HG03066 (cell line): Measurements from ENCODE around the gene PTPRM.

Experiments
- ATAC-seq: cut with Tn5 transposase; IDR thresholded peaks from one replicate; pipeline ENCODE4 v1.9.1; 2021; ENCODE audit warnings: low read depth; ENCODE audit not compliant: unreplicated experiment

The PTPRM gene

DNA sequence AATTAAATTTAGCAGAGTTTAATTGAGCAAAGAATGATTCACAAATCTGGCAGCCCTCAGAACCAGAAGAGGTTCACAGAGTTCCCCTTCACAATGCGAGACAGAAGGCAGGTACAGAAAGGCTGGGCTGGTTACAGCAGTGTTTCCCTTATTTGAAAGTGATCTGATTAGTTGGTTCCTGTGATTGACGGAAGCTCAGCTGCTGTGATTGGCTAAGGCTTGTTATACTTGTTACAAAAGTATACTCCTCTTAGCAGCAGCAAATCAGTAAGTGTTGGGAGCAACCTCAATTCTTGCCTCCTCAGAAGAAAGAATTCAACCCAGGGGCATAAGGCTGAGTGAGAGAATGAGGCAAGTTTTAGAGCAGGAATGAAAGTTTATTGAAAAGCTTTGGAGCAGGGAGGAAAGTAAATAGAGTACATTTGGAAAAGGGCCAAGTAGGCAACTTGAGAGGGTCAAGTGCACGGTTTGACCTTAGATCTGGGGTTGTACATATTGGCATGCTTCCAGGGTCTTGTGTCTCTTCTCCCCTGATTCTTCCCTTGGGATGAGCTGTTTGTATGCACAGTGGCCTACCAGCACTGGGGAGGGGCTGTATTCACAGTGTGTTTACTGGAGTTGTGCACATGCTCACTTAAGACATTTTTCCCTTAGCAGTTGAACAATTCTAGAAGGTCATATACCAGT lies 610.4 kb downstream of the PTPRM start:
- ATAC-seq = no peak

DNA sequence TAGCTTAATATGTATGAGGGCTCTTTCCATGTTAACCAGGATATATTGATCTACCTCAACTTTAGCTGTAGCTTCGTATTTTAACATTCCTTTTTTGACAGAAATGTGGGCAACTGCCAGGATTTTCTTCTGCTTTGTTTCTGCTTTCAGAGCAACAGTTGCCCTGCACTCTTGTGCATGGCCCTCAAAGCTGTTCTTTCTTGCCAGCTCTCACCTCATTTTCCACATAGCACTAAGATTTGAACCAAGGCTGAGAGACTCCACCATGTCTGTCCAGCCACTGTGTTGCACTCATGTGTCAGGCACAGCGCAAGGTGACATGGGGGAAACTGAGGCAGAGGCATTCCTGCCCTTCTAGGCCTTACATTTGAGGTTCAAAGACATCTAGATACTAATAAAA lies 619.3 kb downstream of the PTPRM start:
- no peak for ATAC-seq

DNA sequence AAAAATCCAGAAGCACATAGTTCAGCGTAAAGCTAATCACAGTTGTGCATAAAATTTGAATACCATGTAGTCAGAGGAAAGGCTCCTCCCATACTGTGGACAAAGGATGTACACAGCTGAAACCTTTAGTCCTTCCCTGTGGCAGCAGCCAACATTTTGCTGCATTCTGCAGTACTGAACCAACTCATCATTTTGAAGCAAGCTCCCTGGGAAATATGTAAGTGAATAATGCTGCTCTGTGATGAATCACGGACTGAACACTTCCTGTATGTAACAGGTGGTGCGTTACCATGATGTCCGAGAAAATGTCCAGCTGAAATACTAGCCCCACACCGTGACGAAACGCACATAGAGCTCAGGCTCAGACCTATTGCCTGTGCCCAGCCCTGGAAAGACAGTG lies 621.1 kb downstream of the PTPRM start:
- ATAC-seq = no peak

DNA sequence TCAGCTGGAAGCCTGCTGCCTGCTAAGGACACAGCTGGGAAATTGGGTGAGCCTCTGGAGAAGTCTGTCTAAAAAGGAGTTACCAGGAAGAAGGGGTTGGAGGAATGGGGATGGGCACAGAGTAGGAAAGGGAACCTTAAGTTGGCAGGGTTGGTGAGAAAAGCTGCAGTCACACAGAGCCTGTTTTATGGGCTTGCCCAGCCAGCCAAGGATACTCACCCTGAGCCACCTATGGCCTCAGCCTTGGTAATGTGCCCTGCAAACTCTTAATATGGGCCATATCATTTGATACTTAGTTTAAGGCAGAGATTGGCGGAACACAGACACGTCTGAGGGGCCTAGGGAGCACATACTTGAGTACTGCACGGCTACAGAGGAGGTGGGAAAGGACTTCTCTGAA lies 623.9 kb downstream of the PTPRM start:
- no peak for ATAC-seq

DNA sequence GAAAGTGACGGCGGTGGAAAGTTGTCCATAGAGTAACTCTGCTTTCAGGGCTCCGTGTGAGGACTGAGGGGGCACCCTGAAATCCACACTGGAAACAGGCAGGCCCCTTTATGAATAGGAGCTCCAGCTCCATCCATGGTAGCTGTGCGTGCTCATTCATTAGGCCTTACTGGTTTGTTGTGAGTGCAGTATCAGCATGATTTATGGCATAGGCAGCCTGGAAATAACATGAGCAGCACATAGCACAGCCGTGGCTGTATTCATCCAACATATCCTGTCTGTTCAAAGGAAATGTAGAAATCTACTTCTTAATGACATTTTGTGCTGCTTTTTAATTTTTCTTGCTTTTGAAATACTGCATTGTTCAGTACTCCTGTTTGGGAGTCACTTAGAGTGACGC lies 627.3 kb downstream of the PTPRM start:
- ATAC-seq = no peak

DNA sequence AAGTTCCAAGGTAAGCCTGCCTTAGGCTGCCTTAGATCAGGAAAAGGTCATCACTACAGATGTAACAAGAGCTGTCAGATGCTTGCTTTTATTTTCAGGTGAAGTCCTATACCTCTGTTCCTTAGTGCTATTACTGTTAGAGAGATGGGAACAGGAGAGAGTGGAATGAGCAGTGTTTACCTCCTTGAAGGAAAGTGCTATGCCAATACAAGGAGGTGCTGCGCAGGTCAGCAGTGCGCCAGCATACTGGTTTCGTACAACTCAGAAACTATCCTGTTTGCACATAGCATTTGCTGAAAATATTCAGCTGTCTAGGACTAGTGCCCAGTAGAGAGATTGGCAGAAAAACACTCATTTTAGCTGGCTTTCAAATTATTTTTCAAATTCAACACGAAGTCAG lies 629.1 kb downstream of the PTPRM start:
- no peak for ATAC-seq

DNA sequence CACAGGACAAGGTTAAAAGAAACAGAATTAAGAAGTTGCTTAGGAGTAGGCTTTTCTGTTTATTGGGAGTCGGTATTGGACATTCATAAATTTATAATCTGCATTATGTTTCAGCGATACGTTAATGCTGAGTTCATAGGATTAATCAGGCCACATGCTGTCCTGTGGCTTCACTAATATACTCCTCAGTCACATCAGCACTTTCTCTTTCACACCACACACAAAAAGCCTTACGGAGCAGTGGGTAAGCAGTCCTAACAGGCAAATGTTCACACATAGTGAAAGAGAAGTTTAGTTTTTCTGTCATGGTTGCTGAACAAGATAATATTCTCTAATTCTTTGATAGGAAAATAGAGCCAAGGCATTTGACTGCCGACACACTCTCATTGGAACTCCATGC lies 630.4 kb downstream of the PTPRM start:
- no peak for ATAC-seq

DNA sequence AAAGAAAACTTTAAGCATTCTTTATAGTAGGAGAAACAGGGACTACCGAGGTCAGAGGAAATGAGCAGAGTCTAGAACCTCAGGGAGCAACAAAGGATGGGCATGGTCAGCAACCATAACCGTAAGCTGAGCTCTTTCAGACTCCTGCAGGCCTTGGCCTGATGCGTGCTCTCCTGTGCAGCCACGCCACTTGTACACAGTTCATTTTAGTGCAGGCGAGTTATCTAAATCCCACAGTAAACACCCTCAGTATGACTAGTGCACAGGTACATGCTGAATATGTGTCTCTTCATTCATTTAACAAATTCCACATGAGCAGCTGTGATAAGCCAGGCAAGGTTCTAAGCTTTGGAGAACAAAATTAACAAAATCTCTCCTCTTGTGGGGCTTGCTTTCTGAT lies 640.9 kb downstream of the PTPRM start:
- ATAC-seq = no peak

DNA sequence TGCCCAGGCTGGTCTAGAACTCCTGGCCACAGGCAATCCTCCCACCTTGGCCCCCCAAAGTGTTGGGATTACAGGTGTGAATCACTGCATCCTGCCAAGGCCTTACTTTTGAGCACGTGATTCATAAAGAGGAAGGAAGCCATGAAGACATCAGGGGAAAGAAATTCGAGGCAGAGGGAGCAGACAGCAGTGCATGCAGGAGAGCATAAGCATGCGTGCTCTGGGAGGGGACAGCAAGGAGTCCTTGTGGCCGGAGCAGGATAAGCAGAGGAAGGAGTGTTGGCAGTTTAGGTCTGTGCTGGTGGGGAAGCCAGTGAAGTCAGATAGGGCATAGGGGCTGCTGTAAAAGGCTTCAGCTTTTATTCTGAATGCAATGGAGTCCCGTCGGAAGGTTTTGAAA lies 641.6 kb downstream of the PTPRM start:
- no peak for ATAC-seq

DNA sequence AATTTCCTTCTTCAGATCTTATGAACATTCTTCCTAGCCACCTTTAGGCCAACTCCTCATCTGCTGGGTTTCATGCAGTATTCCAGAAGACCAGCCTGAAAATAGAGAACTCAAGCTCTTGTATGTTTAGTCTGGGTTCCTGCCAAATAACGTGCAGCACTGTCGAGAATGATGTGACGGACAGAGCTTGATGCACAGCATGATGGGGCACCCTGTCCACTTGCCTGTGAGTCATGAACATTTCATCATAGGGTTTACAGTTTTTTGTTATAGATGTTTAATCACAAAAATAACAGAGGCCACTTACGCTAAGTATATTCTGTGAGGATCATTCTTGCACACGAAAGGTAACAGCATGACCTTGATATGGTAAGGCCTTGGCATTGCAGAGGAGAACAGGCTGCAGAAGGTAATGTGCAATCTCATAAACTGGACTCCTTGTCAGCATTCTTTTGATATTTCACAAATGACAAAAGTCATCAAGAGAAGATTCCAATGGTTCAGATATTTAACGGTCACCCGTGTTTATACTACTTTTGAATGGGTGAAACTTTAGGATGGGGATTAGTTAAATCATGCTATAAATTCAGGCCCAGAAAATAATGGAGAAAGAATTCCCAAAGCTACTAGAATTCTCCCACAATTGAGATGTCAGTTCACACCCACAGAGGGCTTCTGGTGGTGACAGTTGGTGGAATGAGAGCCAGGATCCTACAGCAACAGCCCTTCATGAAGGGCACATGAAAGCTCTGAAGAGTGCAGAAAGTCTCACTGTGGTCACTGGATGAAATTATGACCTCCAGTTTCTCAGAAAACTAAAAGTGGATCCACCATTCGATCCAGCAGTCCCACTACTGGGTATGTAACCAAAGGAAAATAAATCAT lies 646.0 kb downstream of the PTPRM start:
- no peak for ATAC-seq

DNA sequence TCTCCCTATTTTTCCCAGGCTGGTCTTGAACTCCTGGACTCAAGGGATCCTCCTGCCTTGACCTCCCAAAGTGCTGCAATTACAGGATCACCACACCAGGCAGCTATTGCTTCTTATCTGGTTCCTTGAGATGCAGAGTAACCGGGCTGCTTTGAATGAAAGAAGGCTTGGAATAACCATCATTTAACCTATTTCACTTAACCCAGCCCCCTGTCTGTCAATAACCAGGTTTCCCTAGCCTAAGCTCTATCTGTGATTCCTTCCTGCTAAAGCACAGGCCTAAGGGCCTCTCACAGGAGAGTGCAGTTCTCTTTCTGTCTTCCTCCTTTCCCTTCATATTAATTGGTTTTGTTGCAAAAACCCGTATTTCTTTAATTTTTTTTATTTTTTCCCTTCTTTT lies 648.6 kb downstream of the PTPRM start:
- no peak for ATAC-seq

DNA sequence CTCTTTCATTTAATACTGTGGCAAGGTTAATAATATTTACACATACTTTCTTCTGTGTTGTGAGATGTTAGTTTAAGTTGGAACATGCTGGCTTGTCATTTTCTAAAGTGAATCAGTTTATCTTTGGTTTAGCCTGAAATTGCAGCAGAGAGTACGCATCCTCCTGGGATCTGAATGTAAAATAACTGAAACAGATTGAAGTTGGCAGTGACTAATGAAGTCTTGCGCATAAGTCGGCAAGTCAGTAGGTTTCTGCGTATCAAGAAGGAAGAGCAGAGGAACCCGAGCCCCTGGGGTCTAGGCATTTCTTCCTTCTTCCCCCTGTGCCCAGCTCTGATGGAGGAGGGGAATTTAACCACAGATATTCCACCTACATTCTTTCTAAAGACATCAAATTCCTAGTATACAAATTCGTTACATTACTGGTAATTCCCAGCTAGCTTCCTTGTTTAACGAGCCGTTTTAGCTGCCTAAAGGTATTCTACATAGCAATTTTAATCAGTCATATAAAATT lies 650.0 kb downstream of the PTPRM start:
- ATAC-seq = no peak

DNA sequence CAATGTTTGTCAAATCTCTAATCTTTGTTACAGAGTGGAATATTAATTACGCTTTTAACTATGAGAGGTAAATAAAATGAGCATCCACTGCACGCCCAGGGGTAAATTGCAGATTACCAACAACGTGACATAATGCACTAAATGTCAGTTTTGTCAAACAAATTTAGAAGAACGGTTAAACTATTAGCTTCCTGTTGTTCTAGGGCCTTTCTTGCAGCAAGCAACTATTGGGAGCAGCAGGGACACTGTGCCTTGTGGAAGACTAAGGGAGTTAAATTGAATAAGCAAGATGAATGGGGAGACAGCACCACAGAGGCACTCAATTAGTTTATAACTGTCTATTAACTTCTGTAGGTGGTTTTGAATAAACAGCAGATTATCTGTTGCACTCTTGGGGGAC lies 651.1 kb downstream of the PTPRM start:
- ATAC-seq = no peak

DNA sequence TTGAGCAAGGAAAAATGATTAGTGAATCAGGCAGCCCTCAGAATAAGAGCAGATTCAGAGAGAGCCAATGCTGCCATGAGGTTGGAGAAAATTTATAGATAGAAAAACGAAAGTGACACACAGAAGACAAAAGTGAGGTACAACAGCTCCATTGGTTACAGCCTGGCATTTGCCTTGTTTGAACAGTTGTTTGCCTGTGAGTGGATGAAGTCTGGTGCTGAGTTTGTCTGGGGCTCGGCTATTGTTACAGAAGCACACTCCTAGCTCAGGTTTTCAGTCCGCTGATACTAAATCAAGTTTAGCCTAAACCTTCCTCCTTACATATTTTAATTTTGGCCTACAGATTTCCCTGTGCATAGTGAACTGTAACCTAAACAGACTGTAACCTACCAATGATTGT lies 654.3 kb downstream of the PTPRM start:
- no peak for ATAC-seq

DNA sequence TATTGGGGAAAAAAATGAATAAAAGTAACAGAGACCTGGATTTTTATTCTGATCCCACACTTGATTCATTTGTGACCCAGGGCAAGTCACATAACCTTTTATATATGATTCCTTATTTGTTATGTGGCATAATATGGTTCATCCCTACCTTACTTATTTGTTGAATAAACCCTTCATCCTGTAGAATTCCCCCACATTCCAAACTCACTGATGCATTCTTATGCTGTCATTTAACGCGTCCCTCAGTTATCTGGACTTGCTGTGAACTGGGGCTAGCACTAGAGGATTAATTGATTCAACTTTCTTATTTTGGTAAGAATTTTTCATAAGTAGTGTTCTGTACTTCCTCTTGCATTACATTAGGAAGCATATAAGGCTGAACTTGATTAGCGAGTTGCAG lies 657.5 kb downstream of the PTPRM start:
- no peak for ATAC-seq

DNA sequence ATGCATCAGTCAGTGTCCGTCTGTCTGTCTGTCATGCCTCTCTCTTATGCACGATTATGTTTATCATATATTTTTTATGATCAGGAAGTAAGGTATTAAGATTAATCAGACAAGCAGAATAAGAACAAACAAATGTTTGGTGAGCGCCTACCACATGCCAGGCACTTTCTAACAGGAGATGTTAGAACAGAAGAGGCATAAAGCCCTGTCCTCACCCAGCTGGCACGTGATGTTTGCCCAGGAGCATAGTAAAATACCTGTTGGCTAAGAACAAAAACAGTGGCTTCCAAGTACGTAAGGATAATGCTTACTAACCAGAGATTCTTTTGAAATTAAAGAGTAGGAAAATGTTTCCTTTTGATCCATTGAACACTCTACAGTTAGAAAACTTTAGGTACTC lies 661.9 kb downstream of the PTPRM start:
- ATAC-seq = no peak

DNA sequence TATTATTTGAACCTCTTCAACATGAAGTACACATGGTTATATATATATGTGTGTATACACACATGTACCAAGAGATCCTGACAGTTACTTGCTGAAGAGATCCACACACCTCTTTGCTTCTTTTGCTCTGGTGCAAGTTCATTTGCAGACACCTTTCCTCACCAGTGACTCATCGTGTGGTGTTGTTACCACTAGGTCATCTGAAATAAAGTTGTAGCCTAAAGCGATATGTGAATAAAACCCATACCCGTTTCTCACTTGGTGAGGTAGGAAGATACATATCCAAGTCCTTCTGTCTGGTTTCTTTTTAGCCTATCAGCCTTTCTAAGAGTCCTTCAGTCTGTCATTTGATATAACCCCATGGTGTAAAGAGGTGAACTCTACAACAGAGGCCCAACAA lies 662.7 kb downstream of the PTPRM start:
- ATAC-seq = no peak

DNA sequence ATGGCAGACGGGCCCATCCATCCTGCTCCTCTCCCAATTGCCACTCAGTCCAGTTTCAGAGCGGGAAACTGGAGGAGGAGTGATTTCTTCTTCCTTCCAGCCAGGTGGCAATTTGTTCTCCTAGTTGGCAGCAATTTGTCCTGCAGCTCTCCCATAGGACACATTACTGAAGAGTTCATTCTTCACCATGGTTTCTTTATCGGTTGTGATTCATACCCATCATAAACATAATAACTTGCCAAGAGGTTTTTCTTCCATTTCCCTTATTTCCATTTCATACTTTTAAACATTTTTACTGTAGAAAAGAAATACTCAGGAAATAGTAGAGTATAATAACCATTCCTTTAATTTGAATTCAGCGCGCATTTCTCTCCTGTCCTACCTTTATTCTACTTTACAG lies 664.2 kb downstream of the PTPRM start:
- no peak for ATAC-seq

DNA sequence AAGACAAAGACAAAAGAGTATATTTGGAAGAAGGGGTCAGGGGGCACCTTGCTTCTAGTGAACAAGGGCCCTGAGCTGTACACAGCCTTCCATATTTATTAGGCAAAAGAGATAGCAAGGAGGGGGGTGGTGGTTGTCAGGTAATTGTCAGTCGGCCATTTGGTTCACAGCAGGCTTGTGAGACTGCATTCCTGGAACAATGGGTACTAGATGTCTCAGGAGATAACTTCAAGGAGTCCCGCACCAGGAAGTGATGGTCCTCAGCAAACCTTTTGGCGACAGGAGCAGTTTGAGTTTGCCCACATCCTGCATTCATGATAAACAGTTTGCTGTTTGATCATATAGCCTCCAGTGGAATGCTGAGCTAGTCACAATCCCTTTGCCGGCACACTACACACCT lies 665.7 kb downstream of the PTPRM start:
- no peak for ATAC-seq

DNA sequence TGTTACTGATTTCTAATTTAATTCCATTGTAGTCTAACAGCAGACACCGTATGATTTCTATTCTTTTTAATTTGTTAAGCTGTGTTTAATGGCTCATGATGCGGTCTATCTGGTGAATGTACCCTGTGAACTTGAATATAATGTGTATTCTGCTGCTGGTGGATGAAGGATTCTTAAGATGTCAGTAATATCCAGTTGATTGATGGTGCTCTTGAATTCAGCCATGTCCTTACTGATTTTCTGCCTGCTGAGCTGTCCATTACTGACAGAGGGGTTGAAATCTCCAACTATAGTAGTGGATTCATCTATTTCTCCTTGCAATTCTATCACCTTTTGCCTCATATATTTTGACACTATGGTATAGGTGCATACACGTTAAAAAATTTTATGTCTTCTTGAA lies 668.8 kb downstream of the PTPRM start:
- no peak for ATAC-seq

DNA sequence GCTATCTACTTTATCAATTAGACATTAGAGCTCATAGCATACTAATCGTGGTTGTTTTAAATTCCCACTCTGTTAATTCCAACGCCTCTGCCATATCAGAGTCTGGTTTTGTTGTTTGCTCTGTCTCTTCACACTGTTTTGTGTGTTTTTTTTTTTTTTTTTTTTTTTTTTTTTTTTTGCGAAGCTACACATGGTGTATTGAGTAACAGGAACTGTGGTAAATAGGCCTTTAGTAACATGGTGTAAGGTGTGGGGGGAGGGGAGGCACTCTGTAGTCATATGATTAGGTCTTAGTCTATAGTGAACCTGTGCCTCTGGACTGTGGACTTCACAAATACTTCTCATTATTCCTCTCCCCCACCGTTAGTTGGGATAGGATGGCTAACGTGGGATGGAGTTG lies 671.4 kb downstream of the PTPRM start:
- no peak for ATAC-seq

DNA sequence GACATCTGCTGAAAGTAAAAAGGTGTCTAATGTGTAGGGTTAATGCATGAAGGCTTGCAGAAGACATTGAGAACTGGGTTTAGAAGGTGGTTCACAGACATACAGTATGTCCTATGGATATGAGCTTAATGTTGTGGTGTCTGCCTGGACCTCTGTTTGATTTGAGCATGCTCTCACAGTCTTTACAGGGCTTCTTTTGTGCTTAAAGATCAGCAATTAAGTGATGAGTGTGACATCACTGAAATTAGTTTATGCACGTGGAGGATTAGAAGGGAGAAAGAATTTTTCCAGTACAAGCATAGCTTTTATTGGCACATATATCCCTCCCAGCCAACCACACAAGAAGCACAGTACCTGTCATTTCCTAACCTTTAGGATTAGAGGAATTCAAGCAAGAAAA lies 674.6 kb downstream of the PTPRM start:
- no peak for ATAC-seq
